Measurements from ENCODE around the gene ENTPD1.
"Not testable (repeated sequence)": the region's sequence is repeated elsewhere in the genome, so short reads cannot be mapped to it uniquely, and the experiment has no call there.

The ENTPD1 gene, protein sequence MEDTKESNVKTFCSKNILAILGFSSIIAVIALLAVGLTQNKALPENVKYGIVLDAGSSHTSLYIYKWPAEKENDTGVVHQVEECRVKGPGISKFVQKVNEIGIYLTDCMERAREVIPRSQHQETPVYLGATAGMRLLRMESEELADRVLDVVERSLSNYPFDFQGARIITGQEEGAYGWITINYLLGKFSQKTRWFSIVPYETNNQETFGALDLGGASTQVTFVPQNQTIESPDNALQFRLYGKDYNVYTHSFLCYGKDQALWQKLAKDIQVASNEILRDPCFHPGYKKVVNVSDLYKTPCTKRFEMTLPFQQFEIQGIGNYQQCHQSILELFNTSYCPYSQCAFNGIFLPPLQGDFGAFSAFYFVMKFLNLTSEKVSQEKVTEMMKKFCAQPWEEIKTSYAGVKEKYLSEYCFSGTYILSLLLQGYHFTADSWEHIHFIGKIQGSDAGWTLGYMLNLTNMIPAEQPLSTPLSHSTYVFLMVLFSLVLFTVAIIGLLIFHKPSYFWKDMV
- 0.19 to 0.56 (median 0.38) reads per million in 3 experiments for total RNA-seq

GRCh38 chr10:95756041-95756761 lies at the start of gene ENTPD1:
Gene ENTPD1 (plus strand): TSS chr10:95756163. CDS start chr10:95756240, 77 bp downstream.
- no peak for DNase-seq

GRCh38 chr10:95706573-95706972 lies 49.4 kb upstream of the ENTPD1 start:
- DNase-seq: no peak

GRCh38 chr10:95706990-95707389 lies 49.0 kb upstream of the ENTPD1 start:
- DNase-seq: no peak

DNA sequence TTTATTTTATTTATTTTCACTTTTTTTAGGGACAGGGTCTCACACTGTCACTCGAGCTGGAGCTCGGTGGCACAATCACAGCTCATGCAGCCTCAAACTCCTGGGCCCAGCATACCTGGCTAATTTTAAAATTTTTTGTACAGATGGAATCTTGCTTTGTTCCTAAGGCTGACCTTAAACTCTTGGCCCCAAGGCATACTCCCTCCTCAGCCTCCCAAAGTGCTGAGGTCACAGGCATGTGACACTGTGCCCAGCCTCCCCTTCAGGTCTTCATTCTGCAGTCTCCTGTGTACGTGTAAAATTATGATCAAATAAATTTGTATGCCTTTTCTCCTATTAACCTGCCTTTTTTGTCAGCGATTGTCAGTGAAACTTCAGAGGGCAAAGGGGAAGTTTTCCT lies 44.5 kb upstream of the ENTPD1 start:
- DNase-seq: no peak

GRCh38 chr10:95716466-95716865 lies 39.5 kb upstream of the ENTPD1 start:
- DNase-seq: no peak

GRCh38 chr10:95716866-95717265 lies 39.1 kb upstream of the ENTPD1 start:
- DNase-seq: no peak

- not testable (repeated sequence) for DNase-seq
These were observed 35.2 kb upstream of the ENTPD1 start for GRCh38 chr10:95720745-95721144.

- DNase-seq: not testable (repeated sequence)
These were observed 33.5 kb upstream of the ENTPD1 start for GRCh38 chr10:95722496-95722895.

GRCh38 chr10:95728526-95728925 lies 27.4 kb upstream of the ENTPD1 start:
- DNase-seq: no peak

DNA sequence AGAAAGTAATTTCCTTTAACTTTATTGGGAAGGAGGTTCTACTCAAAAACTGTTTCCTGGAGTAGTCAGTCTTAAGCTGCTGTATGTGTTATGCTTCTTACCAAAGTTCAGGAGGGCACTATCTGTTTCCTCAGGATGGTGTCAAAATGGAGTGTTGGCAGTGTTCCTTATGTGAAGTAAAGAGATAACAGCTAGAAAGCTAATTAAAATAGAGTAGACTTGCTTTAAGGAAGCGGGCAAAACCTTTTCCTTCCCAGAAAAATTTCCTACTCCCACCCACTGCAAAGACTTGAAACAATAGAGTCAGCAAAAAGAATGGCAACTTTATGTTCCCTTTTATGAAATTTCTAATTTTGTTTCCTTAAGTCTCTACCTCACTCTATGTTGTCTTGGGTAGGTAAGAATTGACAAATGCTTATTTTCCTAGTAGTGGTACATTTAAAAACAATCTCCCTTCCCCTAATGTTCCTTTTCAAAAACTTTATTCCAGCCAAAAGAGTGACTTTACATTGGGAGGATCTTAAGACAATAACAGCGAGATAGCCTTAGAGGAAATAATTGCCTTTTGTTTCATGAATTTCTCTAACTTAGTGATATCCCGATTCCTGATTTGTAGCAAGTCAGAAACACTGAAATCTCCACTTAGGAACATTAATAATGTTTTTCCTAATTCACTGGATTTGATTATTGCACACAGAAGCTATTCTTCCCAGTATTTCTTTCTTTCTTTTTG lies 26.5 kb upstream of the ENTPD1 start:
- DNase-seq: no peak

GRCh38 chr10:95730233-95730632 lies 25.7 kb upstream of the ENTPD1 start:
- DNase-seq: no peak

GRCh38 chr10:95732907-95733306 lies 23.1 kb upstream of the ENTPD1 start:
- not testable (repeated sequence) for DNase-seq

DNA sequence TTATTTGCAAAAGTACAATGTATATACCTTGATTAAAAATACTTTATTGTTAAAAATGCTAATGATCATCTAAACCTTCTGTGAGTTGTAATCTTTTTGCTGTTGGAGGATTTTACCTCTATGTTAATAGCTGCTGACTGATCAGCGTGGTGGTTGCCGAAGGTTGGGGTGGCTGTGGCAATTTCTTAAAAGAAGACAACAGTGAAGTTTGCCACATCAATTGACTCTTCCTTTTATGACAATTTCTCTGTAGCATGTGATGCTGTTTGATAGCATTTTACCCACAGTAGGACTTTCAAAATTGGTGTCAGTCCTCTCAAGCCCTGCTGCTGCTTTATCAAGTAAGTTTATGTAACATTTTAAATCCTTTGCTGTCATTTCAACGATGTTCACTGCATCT lies 16.9 kb upstream of the ENTPD1 start:
- no peak for DNase-seq

GRCh38 chr10:95741807-95742467 lies 14.0 kb upstream of the ENTPD1 start:
- DNase-seq: no peak

GRCh38 chr10:95742485-95742884 lies 13.5 kb upstream of the ENTPD1 start:
- DNase-seq: no peak

- DNase-seq: no peak
These were observed 12.9 kb upstream of the ENTPD1 start for GRCh38 chr10:95742962-95743535.

- no peak for DNase-seq
These were observed 10.5 kb upstream of the ENTPD1 start for GRCh38 chr10:95745501-95745900.

- DNase-seq: no peak
These were observed 7.6 kb upstream of the ENTPD1 start for GRCh38 chr10:95748349-95748748.

- DNase-seq: no peak
These were observed 405 bp upstream of the ENTPD1 start for GRCh38 chr10:95755511-95756004.

DNA sequence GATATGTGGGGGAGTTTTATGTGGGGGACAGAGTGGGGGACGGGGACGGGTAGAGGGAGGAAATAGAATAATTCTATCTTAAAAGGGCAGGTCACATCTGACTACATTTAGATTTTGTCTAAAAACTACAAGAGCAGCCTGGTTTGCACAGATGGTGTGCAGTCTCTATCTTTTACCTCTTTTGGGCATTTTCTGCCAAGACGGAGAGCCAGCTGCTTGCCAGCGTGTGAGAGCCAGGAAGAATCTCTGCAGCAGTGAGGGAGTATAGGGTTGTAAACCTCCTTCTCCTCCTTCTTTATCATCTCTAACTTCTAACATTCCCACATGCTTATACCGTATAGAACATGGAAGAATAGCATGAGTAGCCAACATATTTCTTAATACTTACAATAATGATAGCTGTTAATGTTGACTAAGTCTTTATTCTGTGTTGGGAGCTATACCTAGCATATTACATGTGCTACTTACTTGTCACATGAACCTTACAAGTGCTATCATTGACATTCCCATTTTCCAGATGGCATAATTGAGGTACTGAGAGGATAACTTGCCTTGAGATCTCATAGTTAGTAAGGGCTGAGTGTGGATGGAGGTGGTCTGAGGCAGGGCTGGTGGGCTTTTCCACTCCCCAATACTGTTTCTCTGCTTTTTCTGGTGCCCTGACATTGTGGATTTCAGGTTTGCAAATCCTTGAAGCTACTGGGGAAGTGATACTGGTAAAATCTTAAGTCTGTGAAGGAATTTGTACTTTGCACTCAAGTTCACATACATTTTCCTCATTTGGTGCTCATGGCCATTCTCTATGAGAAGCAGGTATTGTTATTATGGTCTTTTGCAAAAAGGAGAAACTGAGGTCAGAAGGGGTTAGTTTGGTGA lies 1.1 kb downstream of the ENTPD1 start:
- no peak for DNase-seq

Data from central memory CD4-positive, alpha-beta T cell (primary cell).